NCI-H2029 (cell line): ENCODE measurements around the gene PAXIP1.

Source experiments
- DNase-seq: peaks from one replicate; lab custom pipeline; 2025; lab: John Stamatoyannopoulos, UW

PAXIP1 gene

GRCh38 chr7:154994996-154995395 lies 7.9 kb downstream of the PAXIP1 start:
- DNase-seq: no peak

GRCh38 chr7:154990964-154991540 lies 11.9 kb downstream of the PAXIP1 start:
- DNase-seq: no peak

GRCh38 chr7:154987571-154987970 lies 15.4 kb downstream of the PAXIP1 start:
- no peak for DNase-seq

- DNase-seq: no peak
Measured at GRCh38 chr7:154986200-154986945, 16.6 kb downstream of the PAXIP1 start.

- no peak for DNase-seq
Measured at GRCh38 chr7:154985230-154985629, 17.7 kb downstream of the PAXIP1 start.

- DNase-seq: no peak
Measured at GRCh38 chr7:154984601-154985188, 18.2 kb downstream of the PAXIP1 start.

GRCh38 chr7:154978017-154978416 lies 24.9 kb downstream of the PAXIP1 start:
- no peak for DNase-seq

- DNase-seq: no peak
Measured at GRCh38 chr7:154977250-154977649, 25.7 kb downstream of the PAXIP1 start.

GRCh38 chr7:154976844-154977243 lies 26.1 kb downstream of the PAXIP1 start:
- no peak for DNase-seq

GRCh38 chr7:154975984-154976383 lies 26.9 kb downstream of the PAXIP1 start:
- DNase-seq: no peak

- no peak for DNase-seq
Measured at GRCh38 chr7:154973381-154973780, 29.5 kb downstream of the PAXIP1 start.

- DNase-seq: no peak
Measured at GRCh38 chr7:154968336-154969001, 34.5 kb downstream of the PAXIP1 start.

- DNase-seq: no peak
Measured at GRCh38 chr7:154967401-154967955, 35.4 kb downstream of the PAXIP1 start.

GRCh38 chr7:154965014-154965413 lies 37.9 kb downstream of the PAXIP1 start:
- no peak for DNase-seq

GRCh38 chr7:154960063-154960790 lies 42.7 kb downstream of the PAXIP1 start:
- no peak for DNase-seq

- DNase-seq: no peak
Measured at GRCh38 chr7:154956427-154956826, 46.5 kb downstream of the PAXIP1 start.

- peak; percentile 6 for DNase-seq
Measured at GRCh38 chr7:154953006-154953684, 49.8 kb downstream of the PAXIP1 start.

GRCh38 chr7:154950960-154951359 lies 52.0 kb downstream of the PAXIP1 start:
- DNase-seq: no peak

- no peak for DNase-seq
Measured at GRCh38 chr7:154947604-154948003, 55.3 kb downstream of the PAXIP1 start.

- DNase-seq: no peak
Measured at GRCh38 chr7:154946166-154946565, 56.8 kb downstream of the PAXIP1 start.

- DNase-seq: no peak
Measured at GRCh38 chr7:154943906-154944305, 59.0 kb downstream of the PAXIP1 start.
